ENCODE data around the gene SV2C. TPM values are rescaled to one million over a fixed set of nuclear protein-coding genes. Genes with fewer than 3 reads are reported as not detected.
"Not testable (repeated sequence)": the region's sequence is repeated elsewhere in the genome, so short reads cannot be mapped to it uniquely, and the experiment has no call there.

SV2C gene, protein sequence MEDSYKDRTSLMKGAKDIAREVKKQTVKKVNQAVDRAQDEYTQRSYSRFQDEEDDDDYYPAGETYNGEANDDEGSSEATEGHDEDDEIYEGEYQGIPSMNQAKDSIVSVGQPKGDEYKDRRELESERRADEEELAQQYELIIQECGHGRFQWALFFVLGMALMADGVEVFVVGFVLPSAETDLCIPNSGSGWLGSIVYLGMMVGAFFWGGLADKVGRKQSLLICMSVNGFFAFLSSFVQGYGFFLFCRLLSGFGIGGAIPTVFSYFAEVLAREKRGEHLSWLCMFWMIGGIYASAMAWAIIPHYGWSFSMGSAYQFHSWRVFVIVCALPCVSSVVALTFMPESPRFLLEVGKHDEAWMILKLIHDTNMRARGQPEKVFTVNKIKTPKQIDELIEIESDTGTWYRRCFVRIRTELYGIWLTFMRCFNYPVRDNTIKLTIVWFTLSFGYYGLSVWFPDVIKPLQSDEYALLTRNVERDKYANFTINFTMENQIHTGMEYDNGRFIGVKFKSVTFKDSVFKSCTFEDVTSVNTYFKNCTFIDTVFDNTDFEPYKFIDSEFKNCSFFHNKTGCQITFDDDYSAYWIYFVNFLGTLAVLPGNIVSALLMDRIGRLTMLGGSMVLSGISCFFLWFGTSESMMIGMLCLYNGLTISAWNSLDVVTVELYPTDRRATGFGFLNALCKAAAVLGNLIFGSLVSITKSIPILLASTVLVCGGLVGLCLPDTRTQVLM
- total RNA-seq = 0.60 TPM

DNA sequence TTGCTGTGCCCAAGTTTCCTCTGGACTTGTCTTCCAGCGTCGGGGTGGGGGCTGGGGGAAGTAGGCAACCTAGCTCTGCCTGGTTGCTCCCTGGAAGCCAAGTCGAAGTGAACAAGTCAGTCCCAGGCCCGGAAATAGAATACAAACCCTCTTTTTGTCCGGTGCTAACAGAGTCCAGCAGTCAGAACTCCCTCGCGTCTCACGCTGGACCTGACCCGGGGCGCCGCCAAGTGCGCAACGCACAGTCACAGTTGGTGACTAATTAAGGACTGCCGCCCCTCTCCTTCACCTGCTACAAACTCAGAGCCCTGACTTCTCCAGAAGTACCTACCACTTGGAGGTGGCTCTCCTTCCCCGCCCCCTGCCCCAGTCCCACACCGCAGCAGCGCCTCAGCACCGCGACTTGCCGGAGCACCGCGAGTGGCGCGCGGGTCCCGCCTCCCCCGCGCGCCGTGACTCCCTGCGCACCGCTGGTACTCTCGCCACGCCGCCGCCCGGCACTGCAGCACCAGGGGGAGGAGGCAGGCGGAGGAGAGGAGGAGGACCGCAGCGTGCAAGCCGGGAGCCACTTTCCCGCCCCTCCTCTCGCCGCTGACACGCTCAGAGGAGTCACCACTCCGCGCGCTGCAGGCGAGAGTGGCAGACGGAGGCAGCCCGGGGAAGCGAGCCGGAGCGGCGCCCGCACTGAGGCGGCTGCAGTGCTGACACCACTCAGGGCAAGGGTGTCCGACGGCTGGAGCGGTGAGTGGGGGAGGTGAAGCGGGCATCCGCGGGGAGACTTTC lies at the start of gene SV2C:
TSS of gene SV2C (plus strand) at position 612 of the 783 bp plus-strand sequence. CDS start 48,368 bp downstream, outside the sequence.
- no peak for DNase-seq (ENCODE audit: low spot score)

DNA sequence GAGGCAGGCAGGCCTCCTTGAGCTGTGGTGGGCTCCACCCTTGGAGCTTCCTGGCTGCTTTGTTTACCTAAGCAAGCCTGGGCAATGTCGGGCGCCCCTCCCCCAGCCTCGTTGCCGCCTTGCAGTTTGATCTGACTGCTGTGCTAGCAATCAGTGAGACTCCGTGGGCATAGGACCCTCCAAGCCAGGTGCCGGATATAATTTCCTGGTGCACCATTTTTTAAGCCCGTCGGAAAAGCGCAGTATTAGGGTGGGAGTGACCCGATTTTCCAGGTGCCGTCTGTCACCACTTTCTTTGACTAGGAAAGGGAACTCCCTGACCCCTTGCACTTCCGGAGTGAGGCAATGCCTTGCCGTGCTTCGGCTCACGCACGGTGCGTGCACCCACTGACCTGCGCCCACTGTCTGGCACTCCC lies 45.4 kb upstream of the SV2C start:
- peak; percentile 51 for DNase-seq (ENCODE audit: low spot score)

DNA sequence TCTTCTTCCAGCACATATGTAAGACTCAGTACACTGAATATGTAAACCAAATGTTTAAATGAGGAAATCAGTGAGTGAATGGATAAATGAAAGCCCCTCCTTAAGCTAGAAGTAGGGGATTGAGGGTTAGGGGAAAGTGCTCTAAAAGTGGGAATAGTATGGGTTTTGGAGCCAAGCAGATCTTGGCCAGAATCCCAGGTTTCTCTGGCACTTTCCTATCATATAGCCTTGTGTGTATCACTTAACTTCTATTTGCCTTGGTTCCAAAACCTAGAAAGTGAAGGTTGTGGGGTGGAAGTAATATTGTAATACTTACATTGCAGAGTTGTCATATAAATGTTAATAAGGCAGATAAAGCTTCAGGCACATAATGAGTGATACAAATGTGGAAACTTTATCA lies 45.0 kb upstream of the SV2C start:
- no peak for DNase-seq (ENCODE audit: low spot score)

DNA sequence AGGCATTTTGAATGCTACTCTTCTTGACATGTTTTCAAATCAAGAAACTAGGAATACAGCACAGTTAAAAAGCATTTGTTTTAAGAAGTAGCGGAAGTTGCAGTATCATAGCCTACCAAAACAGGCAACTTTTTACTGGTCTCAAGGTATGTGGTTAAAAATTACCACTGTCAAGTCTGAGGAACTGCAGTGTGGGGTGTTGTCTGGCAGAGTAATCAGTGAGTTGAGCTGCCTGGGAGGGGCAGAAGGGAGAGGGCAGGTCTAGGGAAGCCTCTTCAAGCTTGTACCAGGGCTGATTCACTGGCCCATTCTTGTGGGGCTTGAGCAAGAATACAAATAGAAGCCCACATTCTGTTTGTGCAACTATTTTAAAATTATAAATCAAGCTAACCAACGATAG lies 42.4 kb upstream of the SV2C start:
- no peak for DNase-seq (ENCODE audit: low spot score)

DNA sequence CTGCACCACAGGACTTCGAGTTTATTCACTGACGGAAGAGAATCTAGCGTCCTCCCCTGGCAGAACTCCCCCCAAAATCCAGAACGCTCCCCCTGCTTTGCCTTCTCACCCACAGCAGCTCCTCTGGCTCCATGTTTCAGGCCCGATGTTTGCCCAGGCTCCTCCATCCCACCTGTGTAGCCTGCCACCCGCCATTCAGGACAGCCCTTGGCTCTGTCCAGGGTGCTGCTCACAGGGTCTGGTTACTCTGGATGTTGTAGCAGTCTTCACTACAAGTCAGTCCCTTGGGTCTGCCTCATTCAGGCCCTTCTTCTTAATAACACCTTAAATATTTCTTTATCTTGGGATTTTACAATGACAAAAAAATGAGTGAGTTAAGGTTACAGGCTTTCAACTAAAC lies 41.3 kb upstream of the SV2C start:
- DNase-seq (ENCODE audit: low spot score) = no peak

DNA sequence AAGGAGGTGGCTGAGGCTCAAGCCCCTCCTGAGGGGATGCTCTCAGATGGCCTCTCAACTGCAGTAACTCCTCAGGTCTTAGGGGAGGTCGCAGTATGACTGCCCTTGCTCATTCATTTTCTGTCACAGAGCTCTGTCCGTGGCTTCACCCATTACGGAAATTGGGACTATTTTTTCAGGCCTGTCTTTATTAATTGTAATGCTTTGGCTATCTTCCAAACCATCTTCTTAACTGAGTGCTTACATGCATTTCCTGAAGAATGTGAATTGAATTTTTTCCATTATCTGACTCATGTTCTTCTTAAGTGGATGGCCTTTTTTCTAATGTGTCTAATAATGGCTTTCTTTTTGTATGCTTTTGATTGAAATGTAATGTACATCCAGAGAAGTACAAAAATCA lies 36.4 kb upstream of the SV2C start:
- DNase-seq (ENCODE audit: low spot score) = no peak

DNA sequence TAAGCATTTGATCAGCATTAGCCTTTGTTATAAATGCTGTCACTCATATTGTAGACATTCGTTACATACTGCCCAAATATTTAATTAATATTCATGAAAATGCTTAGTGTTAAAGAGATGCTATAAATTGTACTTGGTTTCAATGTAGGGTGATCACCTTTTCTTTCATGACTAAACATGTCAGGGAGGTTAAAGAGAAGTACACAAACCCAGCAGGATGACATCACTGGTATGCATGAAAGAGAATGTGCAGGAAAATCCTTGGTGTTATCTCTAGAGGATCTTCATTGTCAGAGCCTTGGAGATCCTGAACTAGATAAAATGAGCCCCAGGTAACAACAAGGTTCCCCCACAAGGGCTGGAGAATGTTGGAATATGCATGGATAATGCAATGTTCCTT lies 33.0 kb upstream of the SV2C start:
- no peak for DNase-seq (ENCODE audit: low spot score)

DNA sequence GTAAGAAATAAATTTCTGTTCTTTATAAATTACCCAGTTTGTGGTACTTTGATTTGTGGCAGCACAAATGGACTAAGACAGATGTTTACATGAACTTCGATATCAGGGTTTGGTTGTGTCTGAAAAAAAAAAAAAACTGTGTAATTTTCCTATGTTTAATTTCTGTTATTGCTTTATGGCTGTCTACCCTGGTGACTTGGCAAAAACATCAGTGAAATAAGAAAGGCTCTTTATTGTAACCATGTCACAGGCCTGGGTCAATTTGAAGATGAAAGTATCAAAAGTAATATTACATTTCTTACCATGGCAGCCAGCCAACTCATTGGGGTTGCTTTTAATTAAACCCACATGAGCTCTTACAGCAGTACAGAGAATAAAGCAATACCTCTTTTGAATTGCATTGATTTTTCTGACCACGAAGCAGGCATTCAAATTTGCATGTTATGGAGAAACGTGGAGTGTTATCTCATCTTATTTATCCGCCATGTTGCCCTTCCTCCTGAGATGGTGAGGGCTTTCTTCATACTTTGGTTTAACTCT lies 20.6 kb upstream of the SV2C start:
- no peak for DNase-seq (ENCODE audit: low spot score)

DNA sequence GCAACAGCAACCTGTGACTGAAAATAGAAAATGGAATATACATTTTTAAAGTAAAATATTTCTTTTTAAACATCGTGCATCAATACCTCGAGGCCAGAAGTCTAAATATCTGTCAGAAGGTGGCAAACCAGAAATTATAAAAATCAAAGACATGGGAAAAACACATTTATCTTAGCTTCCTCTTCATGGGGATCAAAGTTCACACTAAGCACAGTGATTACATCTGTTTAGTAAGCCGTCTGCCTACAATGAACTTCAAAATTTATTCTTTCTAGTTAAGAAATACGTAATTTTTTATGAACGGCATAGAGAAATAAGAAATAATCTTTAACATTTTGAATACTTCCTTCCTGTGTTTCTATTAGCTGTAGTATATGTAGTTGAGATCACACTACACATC lies 17.9 kb upstream of the SV2C start:
- no peak for DNase-seq (ENCODE audit: low spot score)

DNA sequence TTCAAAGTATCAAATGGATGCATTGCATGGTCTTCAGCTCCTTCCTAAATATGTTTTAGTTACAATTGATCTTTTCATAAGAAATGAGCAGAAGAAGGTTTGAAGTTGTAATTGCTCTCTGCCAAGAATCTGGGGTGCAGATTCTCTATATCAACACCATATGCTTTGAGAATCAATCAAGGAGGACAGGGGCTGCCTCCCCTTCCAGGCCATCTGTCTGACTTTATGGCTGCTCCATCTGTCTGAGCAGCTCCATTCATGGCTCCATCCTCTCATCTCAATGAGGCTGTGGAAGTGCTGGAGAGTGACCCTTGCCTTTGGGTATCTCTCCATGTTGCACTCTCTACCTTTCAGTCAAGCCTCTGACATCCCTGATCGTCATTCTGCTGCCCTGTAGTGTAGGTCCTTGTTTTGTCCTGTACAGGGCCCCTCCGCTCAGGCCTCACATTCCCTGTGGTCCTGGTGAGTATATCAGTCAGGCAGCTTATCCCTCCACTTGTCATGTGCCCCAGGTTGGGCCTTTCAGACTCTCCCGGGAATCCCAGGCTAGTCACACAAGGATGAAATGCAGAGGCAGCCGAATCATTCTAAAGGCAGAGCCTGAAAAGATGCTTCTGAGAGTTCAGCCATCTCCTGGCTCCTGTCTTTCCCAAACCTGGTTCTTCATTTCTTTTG lies 14.0 kb upstream of the SV2C start:
- DNase-seq (ENCODE audit: low spot score) = no peak

DNA sequence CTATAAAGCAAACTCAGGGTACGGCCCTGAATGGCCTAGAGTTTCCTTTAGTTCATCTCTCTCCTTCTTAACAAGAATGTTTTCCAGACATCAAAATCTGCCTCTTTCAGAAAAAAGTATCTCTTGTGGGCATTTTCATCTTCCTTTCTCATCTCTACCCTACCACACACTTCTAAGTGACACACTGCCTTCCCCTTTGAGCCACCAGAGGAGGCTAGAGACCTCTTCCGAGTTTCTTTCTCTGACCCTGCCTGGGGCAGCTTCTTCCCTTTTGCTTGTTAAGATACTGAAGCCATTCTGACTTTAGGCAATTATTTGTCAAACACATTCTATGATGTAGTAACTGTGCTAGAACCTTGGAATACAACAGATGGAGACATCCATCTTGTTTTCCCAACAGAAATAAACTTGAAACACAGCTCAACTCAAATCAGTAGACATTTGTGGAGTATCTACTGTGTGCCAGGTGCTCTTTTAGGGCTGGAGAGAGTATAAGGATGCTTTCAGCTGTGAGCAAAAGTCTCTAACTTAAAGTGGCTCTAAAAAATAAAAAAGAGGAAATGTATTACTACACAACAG lies 8.6 kb upstream of the SV2C start:
- no peak for DNase-seq (ENCODE audit: low spot score)

DNA sequence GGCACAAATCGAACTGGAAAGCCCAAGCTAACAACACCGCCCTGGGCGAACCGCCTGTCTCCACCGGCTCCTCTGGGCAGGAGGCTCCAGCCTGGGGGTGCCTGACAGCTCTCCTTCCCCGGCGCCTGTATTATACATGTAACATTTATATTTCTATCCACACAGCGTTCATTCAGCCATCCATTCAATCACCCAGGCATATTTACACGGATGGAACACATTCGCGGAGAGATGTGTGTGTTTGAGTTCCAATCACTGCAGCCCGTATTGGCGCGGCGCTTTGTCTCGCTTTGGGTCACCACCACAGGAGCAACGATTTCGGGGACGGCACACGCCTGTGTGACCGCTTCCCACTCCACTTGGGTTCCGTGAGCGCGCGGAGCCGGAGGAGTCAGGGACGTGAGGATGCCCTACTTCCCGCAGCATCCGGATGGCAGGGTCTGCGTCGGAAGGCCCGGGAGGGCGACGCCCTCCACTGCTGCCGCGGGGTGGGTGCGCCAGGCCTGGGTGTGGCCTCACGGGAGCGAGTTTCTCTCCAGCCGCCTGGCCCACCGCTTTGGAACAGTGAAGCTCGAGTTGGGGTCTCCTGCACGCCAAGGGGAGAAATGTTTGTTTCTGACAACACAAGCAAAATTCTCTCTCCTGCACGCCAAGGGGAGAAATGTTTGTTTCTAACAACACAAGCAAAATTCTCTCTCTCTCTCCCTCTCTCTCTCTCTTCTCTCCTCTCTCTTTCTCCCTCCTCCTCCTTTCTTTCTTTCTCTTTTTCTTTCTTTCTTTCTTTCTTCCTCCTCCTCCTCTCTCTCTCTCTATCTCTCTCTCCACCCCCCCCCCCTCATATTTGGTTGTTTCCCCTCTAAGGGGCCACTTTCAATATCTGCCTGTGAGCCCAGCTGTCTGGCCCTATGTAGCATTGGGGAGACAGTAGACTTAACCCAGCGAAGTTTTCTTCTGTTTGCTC lies 1.1 kb upstream of the SV2C start:
- DNase-seq (ENCODE audit: low spot score) = no peak

DNA sequence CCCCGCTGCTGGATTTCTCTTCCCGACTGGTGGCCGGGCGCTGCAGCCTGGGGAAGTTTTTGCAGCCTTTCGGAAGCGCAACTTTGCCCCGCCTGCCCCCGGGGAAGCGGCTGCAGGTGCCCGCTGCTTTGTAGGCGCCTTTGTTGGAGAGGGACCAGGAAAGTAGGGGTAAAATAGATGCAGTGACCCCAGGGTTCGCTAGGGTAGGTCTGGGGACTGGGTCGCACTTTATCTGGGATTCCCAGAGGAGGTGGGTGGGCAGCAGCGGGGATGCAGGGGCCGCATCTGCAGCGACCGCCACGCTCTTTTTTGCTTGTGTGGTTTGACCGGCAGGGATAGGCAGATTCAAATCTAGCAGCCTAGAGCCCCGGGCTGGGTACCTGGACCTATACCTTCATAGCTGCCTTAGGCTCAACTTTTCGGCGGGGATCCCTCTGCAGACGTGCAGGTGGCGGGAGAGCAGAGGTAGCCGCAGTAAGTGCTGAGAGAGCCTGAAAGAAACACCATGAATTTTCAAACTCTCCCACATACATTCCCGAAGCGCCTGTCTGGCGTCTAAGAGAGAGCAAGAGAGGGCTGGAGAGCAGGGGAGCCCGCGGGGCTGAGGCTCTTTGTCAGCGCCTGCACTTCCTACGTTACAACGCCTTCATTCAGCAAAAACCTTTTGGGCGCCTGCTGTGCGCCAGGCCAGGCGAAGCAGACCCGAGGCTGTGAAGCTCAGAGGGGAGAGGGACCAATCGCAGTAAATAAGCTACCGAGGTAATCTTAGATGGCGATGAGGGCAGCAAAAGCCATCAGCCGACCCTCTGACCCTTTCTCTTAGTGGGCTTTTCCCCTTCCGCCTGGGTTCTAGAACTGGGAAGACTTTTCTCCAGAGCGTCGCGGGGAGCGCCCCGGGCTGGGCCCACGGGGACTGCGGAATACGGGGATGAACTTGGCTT lies 642 bp downstream of the SV2C start:
- DNase-seq (ENCODE audit: low spot score) = no peak

DNA sequence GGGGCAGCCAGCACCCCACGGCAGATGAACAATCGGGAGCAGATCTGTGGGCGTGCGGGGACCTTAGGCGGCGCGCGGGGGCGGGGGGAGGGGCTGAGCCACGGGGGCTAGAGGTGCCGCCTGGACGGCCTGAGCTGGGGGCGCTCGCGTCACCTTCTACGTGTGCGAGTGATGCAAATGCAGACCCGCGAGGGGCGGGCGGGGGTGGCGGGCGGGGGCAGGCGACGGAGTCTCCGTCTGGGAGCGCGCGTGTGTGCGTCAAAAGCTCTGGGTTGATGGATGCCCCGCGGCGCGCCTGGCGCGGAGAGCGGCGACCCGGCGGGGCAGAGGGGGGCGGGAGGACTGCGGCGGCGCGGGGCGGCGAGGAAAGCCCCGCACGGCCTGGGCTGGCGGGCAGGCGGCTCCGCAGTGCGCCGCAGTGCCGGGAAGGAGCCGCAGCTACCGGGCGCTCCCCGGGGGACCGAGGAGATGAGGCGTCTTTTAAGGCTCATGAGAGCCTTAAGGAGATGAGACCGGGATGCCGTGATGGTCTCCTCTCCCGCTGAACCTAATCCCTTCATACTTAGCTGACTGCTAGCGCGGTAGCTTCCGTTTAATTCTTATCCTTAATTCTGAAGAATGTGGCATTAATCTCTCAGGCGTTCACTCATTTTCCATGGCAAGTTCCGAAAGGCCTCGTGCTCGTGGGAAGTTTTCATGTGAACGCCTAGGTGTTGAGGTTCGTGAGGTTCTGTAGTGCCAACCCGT lies 1.5 kb downstream of the SV2C start:
- no peak for DNase-seq (ENCODE audit: low spot score)

DNA sequence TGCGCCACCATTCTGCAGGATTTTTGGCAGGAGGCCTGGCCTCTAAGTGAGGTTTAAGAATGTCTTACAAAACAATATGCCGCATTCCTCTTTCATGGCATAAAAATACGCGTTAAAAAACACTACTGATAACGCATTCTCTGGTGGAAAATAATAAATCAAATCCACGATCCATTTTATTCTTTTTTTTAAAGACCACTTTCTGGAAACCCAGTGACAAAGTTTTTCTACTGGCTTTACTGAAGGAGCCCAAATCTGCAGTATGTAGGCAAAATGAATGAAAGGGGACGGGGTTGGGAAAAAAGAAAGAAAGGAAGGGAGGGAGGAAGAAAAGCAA lies 2.0 kb downstream of the SV2C start:
- no peak for DNase-seq (ENCODE audit: low spot score)

DNA sequence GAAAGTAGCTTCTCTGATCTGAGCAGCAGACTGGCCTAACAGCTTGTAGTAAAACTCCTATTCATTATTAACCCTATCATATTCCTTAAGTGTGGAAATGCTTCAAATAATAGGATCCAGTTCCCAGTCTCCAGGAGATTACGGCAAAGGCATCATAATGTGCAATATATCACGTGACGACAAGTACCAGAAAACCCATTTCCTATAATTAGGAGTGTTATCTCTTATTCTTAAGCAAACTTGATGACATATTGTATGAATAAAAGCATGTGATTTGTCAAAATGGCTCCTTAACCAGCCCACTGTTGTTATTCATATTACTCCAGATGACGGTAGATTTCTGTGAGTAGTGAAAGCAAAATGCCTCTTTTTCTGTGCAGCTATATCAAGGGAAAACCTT lies 2.9 kb downstream of the SV2C start:
- no peak for DNase-seq (ENCODE audit: low spot score)

DNA sequence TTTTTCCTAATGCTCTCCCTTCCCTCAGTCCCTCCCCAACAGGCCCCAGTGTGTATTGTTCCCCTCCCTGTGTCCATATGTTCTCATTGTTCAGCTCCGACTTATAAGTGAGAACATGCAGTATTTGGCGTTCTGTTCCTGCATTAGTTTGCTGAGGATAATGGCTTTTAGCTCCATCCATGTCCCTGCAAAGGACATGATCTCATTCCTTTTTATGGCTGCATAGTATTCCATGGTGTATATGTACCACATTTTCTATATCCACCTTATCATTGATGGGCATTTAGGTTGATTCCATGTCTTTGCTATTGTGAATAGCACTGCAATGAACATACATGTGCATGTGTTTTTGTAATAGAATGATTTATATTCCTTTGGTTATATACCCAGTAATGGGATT lies 6.0 kb downstream of the SV2C start:
- not testable (repeated sequence) for DNase-seq (ENCODE audit: low spot score)

DNA sequence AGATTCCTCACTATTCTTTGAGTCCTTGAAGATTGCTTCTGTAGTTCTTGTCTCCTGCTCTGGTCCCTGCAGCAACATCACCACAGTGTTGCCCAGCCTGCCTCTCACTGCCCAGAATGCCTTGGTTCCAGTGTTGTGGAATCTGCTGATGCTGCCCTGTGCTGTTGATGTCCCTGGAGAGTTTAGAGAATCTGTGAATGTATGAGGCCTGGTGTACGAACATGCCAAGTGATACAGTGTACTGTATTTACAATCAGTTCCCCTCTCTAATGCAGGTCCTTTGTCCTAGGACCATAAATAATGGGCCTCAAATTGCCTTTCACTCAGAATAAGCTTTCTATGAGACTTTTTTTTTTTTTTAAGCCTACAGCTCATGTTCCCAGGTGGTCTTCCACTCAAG lies 8.2 kb downstream of the SV2C start:
- DNase-seq (ENCODE audit: low spot score) = no peak
